ENCODE measurements around the gene PCDHB16. TPM values are rescaled to one million over a fixed set of nuclear protein-coding genes. Genes with fewer than 3 reads are reported as not detected.
"Not testable (repeated sequence)": the region's sequence is repeated elsewhere in the genome, so short reads cannot be mapped to it uniquely, and the experiment has no call there.

PCDHB16 gene
- total and polyA plus RNA-seq, 2 donors (not counting 1 experiment from before 2014, with no cell fraction given): 1.5 TPM

DNA sequence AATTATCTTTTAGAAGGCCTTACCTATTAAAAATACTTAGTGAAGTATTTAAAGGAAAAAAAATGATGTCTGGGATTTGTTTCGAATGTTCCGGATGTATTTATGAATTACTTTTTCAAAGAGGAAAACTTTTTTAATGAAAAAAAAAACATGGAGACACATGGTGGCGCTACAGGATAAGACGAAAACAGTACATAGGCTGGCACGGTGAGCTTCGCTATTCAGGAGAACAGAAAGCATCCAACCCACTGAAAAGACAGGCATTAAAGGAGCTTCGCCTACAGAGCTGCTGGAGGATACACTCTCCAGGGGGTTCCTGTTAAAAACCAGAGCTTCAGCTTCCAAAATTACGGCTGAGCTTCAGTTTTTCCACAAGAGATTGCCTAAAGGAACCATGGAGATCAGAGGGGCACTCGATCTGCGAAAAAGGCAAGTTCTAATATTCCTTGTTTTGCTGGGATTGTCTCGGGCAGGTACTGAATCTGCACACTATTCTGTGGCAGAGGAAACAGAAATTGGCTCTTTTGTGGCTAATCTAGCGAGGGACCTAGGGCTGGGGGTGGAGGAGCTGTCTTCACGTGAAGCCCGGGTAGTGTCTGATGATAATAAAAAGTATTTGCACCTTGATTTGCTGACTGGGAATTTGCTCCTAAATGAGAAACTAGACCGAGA lies 41.1 kb downstream of the PCDHB16 start, which contains the start of gene PCDHB14:
TSS of gene PCDHB14 (plus strand) at position 232 of the 672 bp plus-strand sequence. CDS start at position 395, 163 bp downstream.
- H3K27ac ChIP-seq (ENCODE audit: insufficient read depth, low read length): no peak within 1 kb of the TSS
- TF ChIP-seq EZH2 (IDR thresholded peaks at IDR 0.05; ENCODE audit: low read length, missing control alignments): no peak
- TF ChIP-seq, protein P1, sequence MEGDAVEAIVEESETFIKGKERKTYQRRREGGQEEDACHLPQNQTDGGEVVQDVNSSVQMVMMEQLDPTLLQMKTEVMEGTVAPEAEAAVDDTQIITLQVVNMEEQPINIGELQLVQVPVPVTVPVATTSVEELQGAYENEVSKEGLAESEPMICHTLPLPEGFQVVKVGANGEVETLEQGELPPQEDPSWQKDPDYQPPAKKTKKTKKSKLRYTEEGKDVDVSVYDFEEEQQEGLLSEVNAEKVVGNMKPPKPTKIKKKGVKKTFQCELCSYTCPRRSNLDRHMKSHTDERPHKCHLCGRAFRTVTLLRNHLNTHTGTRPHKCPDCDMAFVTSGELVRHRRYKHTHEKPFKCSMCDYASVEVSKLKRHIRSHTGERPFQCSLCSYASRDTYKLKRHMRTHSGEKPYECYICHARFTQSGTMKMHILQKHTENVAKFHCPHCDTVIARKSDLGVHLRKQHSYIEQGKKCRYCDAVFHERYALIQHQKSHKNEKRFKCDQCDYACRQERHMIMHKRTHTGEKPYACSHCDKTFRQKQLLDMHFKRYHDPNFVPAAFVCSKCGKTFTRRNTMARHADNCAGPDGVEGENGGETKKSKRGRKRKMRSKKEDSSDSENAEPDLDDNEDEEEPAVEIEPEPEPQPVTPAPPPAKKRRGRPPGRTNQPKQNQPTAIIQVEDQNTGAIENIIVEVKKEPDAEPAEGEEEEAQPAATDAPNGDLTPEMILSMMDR (conservative IDR thresholded peaks at IDR 0.05 in 1 of 2, IDR thresholded peaks at IDR 0.05 in 1 of 2; ENCODE audit: low read depth in 1 of 2, low read length in 2 of 2): no peak
- no peaks in the 10 kb centered on the region for H3K36me3 ChIP-seq (ENCODE audit: control insufficient read depth, insufficient read depth, low read length)
- no peaks in the 10 kb centered on the region for H3K9me3 ChIP-seq (ENCODE audit: control insufficient read depth, insufficient read depth, low read depth, low read length)
- H4K20me1 ChIP-seq (ENCODE audit: control insufficient read depth, extremely low read depth, insufficient read depth, low read length): no peaks in the 10 kb centered on the region
- no peaks in the 10 kb centered on the region for H3K79me2 ChIP-seq (ENCODE audit: control insufficient read depth, insufficient read depth, low read length)
- DNase-seq (ENCODE audit: low read depth in 2 of 2): peak; percentile 13 to 21
- H3K4me3 ChIP-seq (replicated peaks in 1 of 4; ENCODE audit: control extremely low read depth in 1 of 4, insufficient read depth in 1 of 4, low read depth in 3 of 4, low read length in 4 of 4): peak within 1 kb of the TSS in 2 of 4 experiments; percentile 16 to 42
- H3K4me1 ChIP-seq (ENCODE audit: control insufficient read depth, extremely low read depth, insufficient read depth, low read length): no peaks in the 10 kb centered on the region
- no peak within 1 kb of the TSS for H3K9ac ChIP-seq (ENCODE audit: insufficient read depth, low read length)
- H2AFZ ChIP-seq (ENCODE audit: low read length): no peak within 1 kb of the TSS
- no peaks in the 10 kb centered on the region for H3K27me3 ChIP-seq (ENCODE audit: control insufficient read depth, insufficient read depth, low read length)
- no peak within 1 kb of the TSS for H3K4me2 ChIP-seq (ENCODE audit: extremely low read depth, insufficient read depth, low read length)

DNA sequence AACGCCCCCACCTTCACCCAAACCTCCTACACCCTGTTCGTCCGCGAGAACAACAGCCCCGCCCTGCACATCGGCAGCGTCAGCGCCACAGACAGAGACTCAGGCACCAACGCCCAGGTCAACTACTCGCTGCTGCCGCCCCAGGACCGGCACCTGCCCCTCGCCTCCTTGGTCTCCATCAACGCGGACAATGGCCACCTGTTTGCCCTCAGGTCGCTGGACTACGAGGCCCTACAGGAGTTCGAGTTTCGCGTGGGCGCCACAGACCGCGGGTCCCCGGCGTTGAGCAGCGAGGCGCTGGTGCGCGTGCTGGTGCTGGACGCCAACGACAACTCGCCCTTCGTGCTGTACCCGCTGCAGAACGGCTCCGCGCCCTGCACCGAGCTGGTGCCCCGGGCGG lies 42.7 kb downstream of the PCDHB16 start:
- not testable (repeated sequence) for DNase-seq (ENCODE audit: low read depth in 2 of 2); H4K20me1 ChIP-seq (ENCODE audit: control insufficient read depth, extremely low read depth, insufficient read depth, low read length)

DNA sequence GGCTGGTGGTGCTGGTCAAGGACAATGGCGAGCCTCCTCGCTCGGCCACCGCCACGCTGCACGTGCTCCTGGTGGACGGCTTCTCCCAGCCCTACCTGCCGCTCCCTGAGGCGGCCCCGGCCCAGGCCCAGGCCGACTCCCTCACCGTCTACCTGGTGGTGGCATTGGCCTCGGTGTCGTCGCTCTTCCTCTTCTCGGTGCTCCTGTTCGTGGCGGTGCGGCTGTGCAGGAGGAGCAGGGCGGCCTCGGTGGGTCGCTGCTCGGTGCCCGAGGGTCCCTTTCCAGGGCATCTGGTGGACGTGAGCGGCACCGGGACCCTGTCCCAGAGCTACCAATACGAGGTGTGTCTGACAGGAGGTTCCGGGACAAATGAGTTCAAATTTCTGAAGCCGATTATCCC lies 43.2 kb downstream of the PCDHB16 start:
- not testable (repeated sequence) for H3K79me2 ChIP-seq (ENCODE audit: control insufficient read depth, insufficient read depth, low read length); H3K27me3 ChIP-seq (ENCODE audit: control insufficient read depth, insufficient read depth, low read length); H3K4me1 ChIP-seq (ENCODE audit: control insufficient read depth, extremely low read depth, insufficient read depth, low read length); H3K9me3 ChIP-seq (ENCODE audit: control insufficient read depth, insufficient read depth, low read depth, low read length); H3K27ac ChIP-seq (ENCODE audit: insufficient read depth, low read length); H4K20me1 ChIP-seq (ENCODE audit: control insufficient read depth, extremely low read depth, insufficient read depth, low read length); H3K4me3 ChIP-seq (replicated peaks in 1 of 4; ENCODE audit: control extremely low read depth in 1 of 4, insufficient read depth in 1 of 4, low read depth in 3 of 4, low read length in 4 of 4); H3K36me3 ChIP-seq (ENCODE audit: control insufficient read depth, insufficient read depth, low read length); DNase-seq (ENCODE audit: low read depth in 2 of 2); H3K4me2 ChIP-seq (ENCODE audit: extremely low read depth, insufficient read depth, low read length); H2AFZ ChIP-seq (ENCODE audit: low read length); H3K9ac ChIP-seq (ENCODE audit: insufficient read depth, low read length)

More for the DNA sequence above, 42.7 kb downstream of the PCDHB16 start:
- not testable (repeated sequence) for H3K9me3 ChIP-seq (ENCODE audit: control insufficient read depth, insufficient read depth, low read depth, low read length); H2AFZ ChIP-seq (ENCODE audit: low read length); H3K9ac ChIP-seq (ENCODE audit: insufficient read depth, low read length); H3K27me3 ChIP-seq (ENCODE audit: control insufficient read depth, insufficient read depth, low read length); H3K27ac ChIP-seq (ENCODE audit: insufficient read depth, low read length); H3K4me3 ChIP-seq (replicated peaks in 1 of 4; ENCODE audit: control extremely low read depth in 1 of 4, insufficient read depth in 1 of 4, low read depth in 3 of 4, low read length in 4 of 4); H3K4me1 ChIP-seq (ENCODE audit: control insufficient read depth, extremely low read depth, insufficient read depth, low read length); H3K79me2 ChIP-seq (ENCODE audit: control insufficient read depth, insufficient read depth, low read length); H3K4me2 ChIP-seq (ENCODE audit: extremely low read depth, insufficient read depth, low read length); H3K36me3 ChIP-seq (ENCODE audit: control insufficient read depth, insufficient read depth, low read length)

DNA sequence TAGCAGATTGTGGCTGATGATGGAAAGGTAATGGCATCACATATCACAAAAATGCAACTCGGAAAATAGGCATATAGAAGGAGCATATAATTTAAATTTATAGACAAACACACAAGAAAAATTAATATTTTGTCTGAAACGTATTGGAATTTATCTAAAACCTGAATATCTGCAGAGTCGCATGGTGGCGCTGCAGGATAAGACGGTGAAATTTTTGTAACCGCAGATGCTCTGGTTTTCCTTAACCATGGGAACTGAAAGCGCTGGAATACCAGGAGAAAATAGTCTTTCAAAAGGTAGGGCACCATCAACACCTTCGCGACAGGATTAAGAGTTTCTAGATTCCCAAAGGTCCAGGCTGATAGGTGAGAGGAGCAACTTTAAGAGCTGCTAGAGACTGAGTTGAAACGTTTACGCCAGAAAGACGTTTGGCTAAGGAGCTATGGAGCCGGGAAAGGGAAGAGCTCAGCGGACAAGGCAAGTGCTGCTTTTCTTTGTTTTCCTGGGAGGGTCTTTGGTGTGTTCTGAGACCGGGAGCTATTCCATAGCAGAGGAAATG lies 52.0 kb downstream of the PCDHB16 start:
- no peaks in the 10 kb centered on the region for H3K9me3 ChIP-seq (ENCODE audit: control insufficient read depth, insufficient read depth, low read depth, low read length)
- H3K27me3 ChIP-seq (ENCODE audit: control insufficient read depth, insufficient read depth, low read length): no peaks in the 10 kb centered on the region
- H3K9ac ChIP-seq (ENCODE audit: insufficient read depth, low read length): no peak overlapping the region
- no peak overlapping the region for H3K27ac ChIP-seq (ENCODE audit: insufficient read depth, low read length)
- TF ChIP-seq EZH2 (IDR thresholded peaks at IDR 0.05; ENCODE audit: low read length, missing control alignments): no peak
- TF ChIP-seq, protein P1 (conservative IDR thresholded peaks at IDR 0.05 in 1 of 2, IDR thresholded peaks at IDR 0.05 in 1 of 2; ENCODE audit: low read depth in 1 of 2, low read length in 2 of 2): peak in 1 of 2 donors; percentile 11
- H2AFZ ChIP-seq (ENCODE audit: low read length): no peak overlapping the region
- no peaks in the 10 kb centered on the region for H3K4me1 ChIP-seq (ENCODE audit: control insufficient read depth, extremely low read depth, insufficient read depth, low read length)
- no peaks in the 10 kb centered on the region for H4K20me1 ChIP-seq (ENCODE audit: control insufficient read depth, extremely low read depth, insufficient read depth, low read length)
- DNase-seq (ENCODE audit: low read depth in 2 of 2): peak in 1 of 2 donors; percentile 4
- H3K36me3 ChIP-seq (ENCODE audit: control insufficient read depth, insufficient read depth, low read length): no peaks in the 10 kb centered on the region
- no peak overlapping the region for H3K4me2 ChIP-seq (ENCODE audit: extremely low read depth, insufficient read depth, low read length)
- H3K79me2 ChIP-seq (ENCODE audit: control insufficient read depth, insufficient read depth, low read length): no peaks in the 10 kb centered on the region
- peak overlapping the region in 2 of 4 experiments; percentile 18 to 36 for H3K4me3 ChIP-seq (replicated peaks in 1 of 4; ENCODE audit: control extremely low read depth in 1 of 4, insufficient read depth in 1 of 4, low read depth in 3 of 4, low read length in 4 of 4)

All from fibroblast of lung (primary cell).